Peyer's patch (tissue), 4 donors: ENCODE data around the gene BRMS1. TPM values are rescaled to one million over a fixed set of nuclear protein-coding genes. Genes with fewer than 3 reads are reported as not detected.
A peak's percentile ranks its signal among the peaks of the same experiment; 100 is the strongest.
"Not testable (repeated sequence)": the region's sequence is repeated elsewhere in the genome, so short reads cannot be mapped to it uniquely, and the experiment has no call there.

ENCODE experiments used
- DNase-seq, 3 donors: peaks; one replicate each; pipeline ENCODE4 v3.0.0-alpha.2; 2017 to 2019
- H3K27ac ChIP-seq, 4 donors: fragments of 200-600 bp; sonication (generic); one replicate each; pipeline ENCODE4 v1.5.1; 2016 to 2019
- H3K27me3 ChIP-seq, 2 donors: fragments of 200-600 bp; sonication (generic); one replicate each; pipeline ENCODE4 v1.5.1; 2019
- H3K36me3 ChIP-seq, 3 donors: fragments of 200-600 bp; sonication (generic); one replicate each; pipeline ENCODE4 v1.5.1; 2016 to 2019
- H3K4me1 ChIP-seq, 4 donors: fragments of 200-600 bp; sonication (generic); one replicate each; pipeline ENCODE4 v1.5.1; 2016 to 2019
- H3K4me3 ChIP-seq, 4 donors: fragments of 200-600 bp; sonication (generic); 1 replicate in 3 of 4; 2 replicates in 1 of 4; pipeline ENCODE4 v1.5.1; 2016 to 2019; ENCODE audit warnings: mild to moderate bottlenecking in 1 of 4
- H3K9me3 ChIP-seq, 4 donors: fragments of 200-600 bp; sonication (generic); one replicate each; pipeline ENCODE4 v1.5.1; 2016 to 2019; ENCODE audit warnings: mild to moderate bottlenecking in 1 of 4
- POLR2A ChIP-seq, 2 donors: fragments of 450-650 bp; IDR thresholded peaks; one replicate each; pipeline ENCODE4 v1.5.1; 2017; ENCODE audit warnings: antibody characterized with exemption in 2 of 2, mild to moderate bottlenecking in 2 of 2, moderate library complexity in 2 of 2
- total RNA-seq, 4 donors: library from RNA; depleted of rRNA; stranded (reverse); fragments of >200 nt; gene quantifications; one replicate each; pipeline ENCODE4 v1.1.0, GENCODE V29; 2016
- TF ChIP-seq, protein P1 (sequence below), 6 experiments: fragments of 450-650 bp in 4 of 6; fragments of 200-600 bp in 2 of 6; sonication (generic) in 1 of 6; IDR thresholded peaks; one replicate each; pipeline ENCODE4 v1.5.1; 2017 to 2019; ENCODE audit warnings: antibody characterized with exemption in 6 of 6, mild to moderate bottlenecking in 3 of 6, moderate library complexity in 1 of 6

The BRMS1 gene
- total RNA-seq, 4 donors from 2014 or later, result 36.9 to 63.5 (median 50.3) TPM

GRCh38 chr11:66322732-66323427 lies 22.0 kb downstream of the BRMS1 start:
- Histone ChIP-seq H3K4me1 (peaks cover 0 to 33% (median 11%) of the 10 kb centered on the region in 4 donors), H3K9me3 (no peaks in the 10 kb centered on the region), H3K27ac (no peak overlapping the region), H3K36me3 (no peaks in the 10 kb centered on the region), H3K4me3 (no peak overlapping the region), H3K27me3 (no peaks in the 10 kb centered on the region)
- no peak for DNase-seq
- TF ChIP-seq, protein P1, sequence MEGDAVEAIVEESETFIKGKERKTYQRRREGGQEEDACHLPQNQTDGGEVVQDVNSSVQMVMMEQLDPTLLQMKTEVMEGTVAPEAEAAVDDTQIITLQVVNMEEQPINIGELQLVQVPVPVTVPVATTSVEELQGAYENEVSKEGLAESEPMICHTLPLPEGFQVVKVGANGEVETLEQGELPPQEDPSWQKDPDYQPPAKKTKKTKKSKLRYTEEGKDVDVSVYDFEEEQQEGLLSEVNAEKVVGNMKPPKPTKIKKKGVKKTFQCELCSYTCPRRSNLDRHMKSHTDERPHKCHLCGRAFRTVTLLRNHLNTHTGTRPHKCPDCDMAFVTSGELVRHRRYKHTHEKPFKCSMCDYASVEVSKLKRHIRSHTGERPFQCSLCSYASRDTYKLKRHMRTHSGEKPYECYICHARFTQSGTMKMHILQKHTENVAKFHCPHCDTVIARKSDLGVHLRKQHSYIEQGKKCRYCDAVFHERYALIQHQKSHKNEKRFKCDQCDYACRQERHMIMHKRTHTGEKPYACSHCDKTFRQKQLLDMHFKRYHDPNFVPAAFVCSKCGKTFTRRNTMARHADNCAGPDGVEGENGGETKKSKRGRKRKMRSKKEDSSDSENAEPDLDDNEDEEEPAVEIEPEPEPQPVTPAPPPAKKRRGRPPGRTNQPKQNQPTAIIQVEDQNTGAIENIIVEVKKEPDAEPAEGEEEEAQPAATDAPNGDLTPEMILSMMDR (IDR thresholded peaks at IDR 0.05), result no peak
- TF ChIP-seq POLR2A (IDR thresholded peaks at IDR 0.05), result no peak

DNA sequence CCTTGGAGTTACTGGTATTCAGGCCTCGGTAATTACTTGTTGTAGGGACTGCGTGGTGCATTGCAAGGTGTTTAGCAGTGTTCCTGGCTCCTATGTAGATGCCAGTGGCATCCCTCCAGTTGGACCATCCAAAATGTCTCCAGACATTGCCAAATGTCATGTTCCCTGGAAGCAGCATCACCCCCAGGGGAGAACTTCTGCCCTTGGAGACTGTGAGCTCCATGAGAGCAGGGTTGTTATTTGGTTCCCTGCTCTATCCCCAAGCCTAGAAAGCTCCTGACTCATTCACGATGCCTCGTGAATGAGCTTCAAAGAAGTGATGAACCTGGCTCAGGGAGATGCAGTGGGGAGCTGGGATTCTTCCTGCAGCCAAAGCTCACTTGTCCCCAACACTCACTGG lies 23.3 kb downstream of the BRMS1 start:
- TF ChIP-seq POLR2A (IDR thresholded peaks at IDR 0.05), result no peak
- TF ChIP-seq, protein P1 (IDR thresholded peaks at IDR 0.05), result no peak

DNA sequence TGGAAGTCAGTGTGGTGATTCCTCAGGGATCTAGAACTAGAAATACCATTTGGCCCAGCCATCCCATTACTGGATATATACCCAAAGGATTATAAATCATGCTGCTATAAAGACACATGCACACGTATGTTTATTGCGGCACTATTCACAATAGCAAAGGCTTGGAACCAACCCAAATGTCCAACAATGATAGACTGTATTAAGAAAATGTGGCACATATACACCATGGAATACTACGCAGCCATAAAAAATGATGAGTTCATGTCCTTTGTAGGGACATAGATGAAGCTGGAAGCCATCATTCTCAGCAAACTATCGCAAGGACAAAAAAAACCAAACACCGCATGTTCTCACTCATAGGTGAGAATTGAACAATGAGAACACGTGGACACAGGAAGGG lies 24.2 kb downstream of the BRMS1 start:
- not testable (repeated sequence) for H3K9me3 ChIP-seq, H3K27me3 ChIP-seq, H3K36me3 ChIP-seq, DNase-seq, H3K27ac ChIP-seq, H3K4me3 ChIP-seq
- peaks cover 0 to 29% (median 14%) of the 10 kb centered on the region in 4 donors for H3K4me1 ChIP-seq

More for the DNA sequence above, 23.3 kb downstream of the BRMS1 start:
- Histone ChIP-seq H3K27ac (no peak overlapping the region), H3K4me3 (no peak overlapping the region), H3K4me1 (peaks cover 0 to 30% (median 14%) of the 10 kb centered on the region in 4 donors), H3K9me3 (no peaks in the 10 kb centered on the region), H3K27me3 (no peaks in the 10 kb centered on the region), H3K36me3 (no peaks in the 10 kb centered on the region)
- no peak for DNase-seq

DNA sequence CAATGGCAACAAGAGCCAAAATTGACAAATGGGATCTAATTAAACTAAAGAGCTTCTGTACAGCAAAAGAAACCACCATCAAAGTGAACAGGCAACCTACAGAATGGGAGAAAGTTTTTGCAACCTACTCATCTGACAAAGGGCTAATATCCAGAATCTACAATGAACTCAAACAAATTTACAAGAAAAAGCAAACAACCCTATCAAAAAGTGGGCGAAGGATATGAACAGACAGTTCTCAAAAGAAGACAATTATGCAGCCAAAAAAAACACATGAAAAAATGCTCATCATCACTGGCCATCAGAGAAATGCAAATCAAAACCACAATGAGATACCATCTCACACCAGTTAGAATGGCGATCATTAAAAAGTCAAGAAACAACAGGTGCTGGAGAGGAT lies 24.6 kb downstream of the BRMS1 start:
- not testable (repeated sequence) for H3K36me3 ChIP-seq, H3K4me3 ChIP-seq, DNase-seq, H3K9me3 ChIP-seq, H3K27me3 ChIP-seq, H3K27ac ChIP-seq
- H3K4me1 ChIP-seq, result peaks cover 0 to 29% (median 14%) of the 10 kb centered on the region in 4 donors

DNA sequence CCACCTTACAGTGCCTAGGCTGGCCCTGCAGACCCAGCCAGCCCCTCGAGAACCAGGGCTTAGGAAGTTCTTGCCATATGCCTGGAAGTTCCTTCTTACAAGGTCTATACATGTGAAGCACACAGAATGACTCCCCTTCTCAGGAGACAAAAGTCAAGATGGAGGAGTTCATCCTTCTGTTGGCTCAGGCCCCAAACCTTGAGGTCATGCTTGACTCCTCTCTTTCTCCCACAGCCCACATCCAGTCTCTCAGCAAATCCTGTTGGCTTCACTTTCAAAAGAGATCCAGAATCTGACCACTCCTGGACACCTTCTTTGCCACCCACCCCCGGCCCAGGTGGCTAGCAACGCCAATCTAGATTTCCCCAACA lies 26.3 kb downstream of the BRMS1 start:
- Histone ChIP-seq H3K27ac (peak overlapping the region; percentile 73 to 91 (median 83)), H3K9me3 (no peaks in the 10 kb centered on the region), H3K4me3 (no peak overlapping the region), H3K36me3 (no peaks in the 10 kb centered on the region), H3K27me3 (no peaks in the 10 kb centered on the region), H3K4me1 (peaks cover 0 to 42% (median 15%) of the 10 kb centered on the region in 4 donors)
- TF ChIP-seq, protein P1 (IDR thresholded peaks at IDR 0.05), result no peak
- no peak for TF ChIP-seq POLR2A (IDR thresholded peaks at IDR 0.05)
- no peak for DNase-seq

DNA sequence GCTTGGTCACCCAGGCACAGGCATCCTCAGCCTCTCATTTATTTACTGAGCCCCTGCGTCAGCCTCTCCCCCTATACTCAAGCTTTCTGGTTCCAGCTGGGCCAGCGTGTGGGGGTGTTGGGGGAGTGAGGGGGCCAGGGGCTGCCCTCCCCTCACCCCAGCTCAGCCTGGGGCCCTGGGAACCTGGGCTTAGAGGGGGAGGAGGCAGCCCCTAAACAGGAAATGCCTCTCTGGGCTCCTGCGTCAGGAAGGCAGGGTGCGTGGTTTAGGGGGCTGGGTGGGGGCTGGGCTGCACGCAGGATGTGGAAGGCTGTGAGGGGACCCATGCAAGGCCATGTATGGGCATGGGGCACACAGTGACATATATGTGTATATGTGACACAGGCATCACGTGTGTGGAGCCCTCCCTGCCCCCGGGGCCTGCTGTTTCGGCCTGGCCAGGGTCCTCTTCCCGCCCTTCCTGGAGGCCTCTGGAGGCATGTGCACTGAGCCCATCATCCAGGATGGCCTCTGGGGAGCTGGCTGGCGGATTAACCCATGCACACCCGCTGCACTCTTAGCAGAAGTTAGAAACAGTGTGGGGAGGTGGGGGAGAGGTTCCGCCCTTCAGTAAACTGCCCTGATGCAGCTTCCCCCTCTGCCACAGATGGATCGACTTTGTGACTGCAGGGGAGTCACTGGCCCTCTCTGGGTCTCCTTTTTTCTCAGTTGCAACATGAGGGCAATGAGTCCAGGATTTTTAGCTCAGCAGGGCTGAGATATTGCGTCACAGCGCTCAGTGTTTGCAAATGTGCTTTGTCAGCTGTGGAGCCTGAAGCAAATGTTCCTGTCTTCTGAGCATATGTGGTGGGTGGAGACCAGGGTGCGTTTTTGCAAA lies 26.9 kb downstream of the BRMS1 start:
- no peaks in the 10 kb centered on the region for H3K27me3 ChIP-seq
- H3K4me1 ChIP-seq, result peaks cover 4 to 48% (median 20%) of the 10 kb centered on the region in 4 donors
- H3K9me3 ChIP-seq, result no peaks in the 10 kb centered on the region
- no peaks in the 10 kb centered on the region for H3K36me3 ChIP-seq
- TF ChIP-seq, protein P1 (IDR thresholded peaks at IDR 0.05), result no peak
- TF ChIP-seq POLR2A (IDR thresholded peaks at IDR 0.05), result no peak
- H3K27ac ChIP-seq, result peak overlapping the region; percentile 73 to 91 (median 83)
- DNase-seq, result peak in 2 of 3 donors; percentile 76 to 83
- H3K4me3 ChIP-seq, result peak overlapping the region in 1 of 4 donors; percentile 52
